ENCODE data around the gene MMEL1.

- TF ChIP-seq CTCF (IDR thresholded peaks at IDR 0.05; ENCODE audit: poor library complexity, severe bottlenecking) (no peak), EZH2 (IDR thresholded peaks at IDR 0.05; ENCODE audit: borderline replicate concordance, insufficient read depth, low read length, poor library complexity, severe bottlenecking) (no peak), SMC3 (conservative IDR thresholded peaks at IDR 0.05; ENCODE audit: poor library complexity) (no peak), RAD21 (conservative IDR thresholded peaks at IDR 0.05) (no peak), POLR2AphosphoS5 (IDR thresholded peaks at IDR 0.05) (no peak)
Measured at GRCh38 chr1:2604156-2604843, 28.5 kb downstream of the MMEL1 start.
